ENCODE results near the gene TRIM65.

Gene TRIM65

GRCh38 chr17:75845058-75845711, 51.6 kb downstream of the TRIM65 start:
- H3K4me3 ChIP-seq (ENCODE audit: severe bottlenecking), result no peak overlapping the region
- ATAC-seq (ENCODE audit: low read depth), result peak; percentile 71
- H3K27ac ChIP-seq (ENCODE audit: poor library complexity, severe bottlenecking), result peak overlapping the region; percentile 73

GRCh38 chr17:75844530-75845057, 52.2 kb downstream of the TRIM65 start:
- DNase-seq (ENCODE audit: low spot score) (peak; percentile 81), ATAC-seq (ENCODE audit: low read depth) (peak; percentile 56)
- peaks cover 42% of the 10 kb centered on the region for H3K36me3 ChIP-seq (ENCODE audit: low read depth)
- peaks cover 18% of the 10 kb centered on the region for H3K4me1 ChIP-seq (ENCODE audit: insufficient read depth, poor library complexity, severe bottlenecking)
- no peak overlapping the region for H3K4me3 ChIP-seq (ENCODE audit: severe bottlenecking)
- no peaks in the 10 kb centered on the region for H3K9me3 ChIP-seq (ENCODE audit: severe bottlenecking)
- no peaks in the 10 kb centered on the region for H3K27me3 ChIP-seq (ENCODE audit: insufficient read depth, poor library complexity, severe bottlenecking)
- H3K27ac ChIP-seq (ENCODE audit: poor library complexity, severe bottlenecking), result peak overlapping the region; percentile 73
- TF ChIP-seq CTCF (IDR thresholded peaks at IDR 0.05; ENCODE audit: poor library complexity, severe bottlenecking), result no peak

More at GRCh38 chr17:75845058-75845711, 51.6 kb downstream of the TRIM65 start:
- H3K27me3 ChIP-seq (ENCODE audit: insufficient read depth, poor library complexity, severe bottlenecking), result no peaks in the 10 kb centered on the region
- H3K4me1 ChIP-seq (ENCODE audit: insufficient read depth, poor library complexity, severe bottlenecking), result peaks cover 18% of the 10 kb centered on the region
- TF ChIP-seq CTCF (IDR thresholded peaks at IDR 0.05; ENCODE audit: poor library complexity, severe bottlenecking), result peak; percentile 77
- DNase-seq (ENCODE audit: low spot score), result peak; percentile 80
- no peaks in the 10 kb centered on the region for H3K9me3 ChIP-seq (ENCODE audit: severe bottlenecking)
- H3K36me3 ChIP-seq (ENCODE audit: low read depth), result peaks cover 46% of the 10 kb centered on the region

GRCh38 chr17:75843577-75844529, 52.9 kb downstream of the TRIM65 start, which contains the start of gene UNC13D:
UNC13D (minus strand) TSS chr17:75844404; CDS start chr17:75844337, 67 bp downstream.
- Histone ChIP-seq H3K27ac (ENCODE audit: poor library complexity, severe bottlenecking) (peak within 1 kb of the TSS; percentile 73), H3K9me3 (ENCODE audit: severe bottlenecking) (no peaks in the 10 kb centered on the region), H3K4me3 (ENCODE audit: severe bottlenecking) (no peak within 1 kb of the TSS), H3K4me1 (ENCODE audit: insufficient read depth, poor library complexity, severe bottlenecking) (peaks cover 18% of the 10 kb centered on the region), H3K27me3 (ENCODE audit: insufficient read depth, poor library complexity, severe bottlenecking) (no peaks in the 10 kb centered on the region), H3K36me3 (ENCODE audit: low read depth) (peaks cover 34% of the 10 kb centered on the region)
- peak; percentile 6 for ATAC-seq (ENCODE audit: low read depth)
- peak; percentile 66 for DNase-seq (ENCODE audit: low spot score)
- TF ChIP-seq CTCF (IDR thresholded peaks at IDR 0.05; ENCODE audit: poor library complexity, severe bottlenecking), result no peak

- DNase-seq (ENCODE audit: low spot score) (no peak), ATAC-seq (ENCODE audit: low read depth) (no peak)
- peaks cover 18% of the 10 kb centered on the region for H3K4me1 ChIP-seq (ENCODE audit: insufficient read depth, poor library complexity, severe bottlenecking)
- H3K27me3 ChIP-seq (ENCODE audit: insufficient read depth, poor library complexity, severe bottlenecking), result no peaks in the 10 kb centered on the region
- no peak for TF ChIP-seq CTCF (IDR thresholded peaks at IDR 0.05; ENCODE audit: poor library complexity, severe bottlenecking)
- H3K27ac ChIP-seq (ENCODE audit: poor library complexity, severe bottlenecking), result no peak overlapping the region
- no peak overlapping the region for H3K4me3 ChIP-seq (ENCODE audit: severe bottlenecking)
- no peaks in the 10 kb centered on the region for H3K9me3 ChIP-seq (ENCODE audit: severe bottlenecking)
- H3K36me3 ChIP-seq (ENCODE audit: low read depth), result peaks cover 27% of the 10 kb centered on the region
Observed at GRCh38 chr17:75842963-75843576, 53.7 kb downstream of the TRIM65 start.

Data from RWPE2 (cell line).